OCI-M2 (cell line): ENCODE data around the gene UGT2B28.
A peak's percentile ranks its signal among the peaks of the same experiment; 100 is the strongest.
"Not testable (repeated sequence)": the region's sequence is repeated elsewhere in the genome, so short reads cannot be mapped to it uniquely, and the experiment has no call there.

Experiments used
- DNase-seq: peaks from one replicate; lab custom pipeline; 2025; ENCODE audit not compliant: unreplicated experiment; lab: John Stamatoyannopoulos, UW

UGT2B28 gene

DNA sequence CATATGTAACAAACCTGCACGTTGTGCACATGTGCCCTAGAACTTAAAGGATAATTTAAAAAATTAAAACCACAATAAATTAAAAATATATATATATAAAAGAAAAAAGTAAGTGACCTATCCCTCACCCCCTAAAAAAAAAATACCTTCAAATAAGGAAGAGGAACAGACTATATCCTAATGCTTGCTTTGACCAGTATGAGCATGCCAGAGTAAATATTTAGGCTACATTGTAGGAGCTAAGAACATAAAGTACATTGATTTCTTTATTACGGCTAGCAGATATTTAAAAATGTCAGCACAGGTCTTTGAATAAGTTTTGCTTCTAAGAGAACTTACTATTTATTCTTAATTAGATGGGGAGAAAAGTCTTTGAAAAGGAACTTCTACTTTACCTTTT is 62.8 kb downstream of the UGT2B28 start:
- DNase-seq, result not testable (repeated sequence)

DNA sequence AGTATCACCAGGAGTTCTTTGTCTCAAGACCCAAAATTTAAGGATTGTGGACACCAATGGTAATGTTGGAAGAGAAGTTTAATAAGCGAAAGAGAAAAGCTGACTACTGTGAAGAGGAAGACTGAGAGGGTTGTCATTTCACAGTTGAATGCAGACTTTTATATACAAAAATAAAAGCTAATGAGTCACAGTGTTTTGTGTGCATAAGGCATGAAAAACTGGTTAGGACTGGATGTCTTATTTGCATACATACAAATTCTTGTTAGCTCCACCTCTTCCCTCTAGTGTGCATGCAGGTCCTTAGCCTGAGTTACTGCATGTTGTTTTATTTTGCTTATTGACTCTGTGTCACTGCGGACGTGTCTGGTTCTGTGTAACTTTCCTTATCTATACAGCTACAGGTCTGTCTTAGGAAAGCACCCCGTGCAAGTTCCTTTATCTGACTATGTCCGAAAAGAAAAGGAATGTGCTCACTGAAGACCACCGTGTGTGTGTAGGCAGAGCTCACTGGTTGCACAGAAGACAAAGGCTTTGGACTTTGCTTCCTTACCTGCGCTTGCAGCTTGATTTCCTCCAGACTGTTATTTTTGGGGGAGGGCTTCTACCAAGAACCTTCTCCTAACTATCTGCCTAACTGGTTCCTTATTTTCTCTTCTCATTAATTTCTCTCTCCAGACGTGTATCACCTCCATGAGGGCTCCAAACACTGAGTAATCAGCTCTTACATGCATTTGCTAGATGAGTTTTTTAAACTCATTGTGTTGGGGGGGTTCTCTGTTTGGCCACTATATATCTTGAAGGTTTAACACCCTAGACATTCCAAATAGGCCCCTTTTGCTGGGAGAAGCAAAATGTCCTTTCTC is 63.5 kb downstream of the UGT2B28 start:
- peak; percentile 27 for DNase-seq
